AG04450 (cell line): Measurements from ENCODE around the gene PCNX2. TPM values are rescaled to one million over a fixed set of nuclear protein-coding genes. Genes with fewer than 3 reads are reported as not detected.
A peak's percentile ranks its signal among the peaks of the same experiment; 100 is the strongest.

Source experiments
- CTCF ChIA-PET: fragments of 300-600, 350-600 bp; formaldehyde crosslinking; extraction: SDS; loops from one replicate; lab custom pipeline; 2022; ENCODE audit warnings: antibody characterized with exemption, inconsistent platforms; lab: Charles Lee
- POLR2A ChIA-PET: fragments of 350-600 bp; formaldehyde crosslinking; extraction: SDS; loops from one replicate; lab custom pipeline; 2021; ENCODE audit warnings: antibody characterized with exemption, inconsistent platforms; lab: Yijun Ruan, JAX
- DNase-seq: peaks from one replicate; pipeline ENCODE4 v3.0.0-alpha.2; 2011; ENCODE audit warnings: low read depth, low spot score
- H3K27ac ChIP-seq: one replicate; pipeline ENCODE4 v1.5.1; 2012; ENCODE audit warnings: low read depth, low read length, control low read depth
- H3K27me3 ChIP-seq: one replicate; pipeline ENCODE4 v1.6.0; 2012; ENCODE audit warnings: low read length; ENCODE audit not compliant: control insufficient read depth, insufficient read depth
- H3K4me3 ChIP-seq: 2 replicates; pipeline ENCODE4 v1.5.1; 2011; ENCODE audit warnings: mild to moderate bottlenecking, low read depth, low read length, control low read depth
- H3K9me3 ChIP-seq: 2 replicates; pipeline ENCODE4 v1.5.1; 2012; ENCODE audit warnings: low read length; ENCODE audit not compliant: control insufficient read depth, insufficient read depth
- polyA plus RNA-seq: library from polyadenylated mRNA; depleted of rRNA; stranded (reverse); fragments of >200 nt; gene quantifications from 2 replicates; pipeline ENCODE4 v1.2.3, GENCODE V29; 2011
- TF ChIP-seq, protein P1 (sequence below): IDR thresholded peaks from 2 replicates; pipeline ENCODE4 v1.5.1; 2011; ENCODE audit warnings: low read depth, low read length, control low read depth, inconsistent platforms

The PCNX2 gene
- polyA plus RNA-seq, 1 experiment, result 29.8 TPM

DNA sequence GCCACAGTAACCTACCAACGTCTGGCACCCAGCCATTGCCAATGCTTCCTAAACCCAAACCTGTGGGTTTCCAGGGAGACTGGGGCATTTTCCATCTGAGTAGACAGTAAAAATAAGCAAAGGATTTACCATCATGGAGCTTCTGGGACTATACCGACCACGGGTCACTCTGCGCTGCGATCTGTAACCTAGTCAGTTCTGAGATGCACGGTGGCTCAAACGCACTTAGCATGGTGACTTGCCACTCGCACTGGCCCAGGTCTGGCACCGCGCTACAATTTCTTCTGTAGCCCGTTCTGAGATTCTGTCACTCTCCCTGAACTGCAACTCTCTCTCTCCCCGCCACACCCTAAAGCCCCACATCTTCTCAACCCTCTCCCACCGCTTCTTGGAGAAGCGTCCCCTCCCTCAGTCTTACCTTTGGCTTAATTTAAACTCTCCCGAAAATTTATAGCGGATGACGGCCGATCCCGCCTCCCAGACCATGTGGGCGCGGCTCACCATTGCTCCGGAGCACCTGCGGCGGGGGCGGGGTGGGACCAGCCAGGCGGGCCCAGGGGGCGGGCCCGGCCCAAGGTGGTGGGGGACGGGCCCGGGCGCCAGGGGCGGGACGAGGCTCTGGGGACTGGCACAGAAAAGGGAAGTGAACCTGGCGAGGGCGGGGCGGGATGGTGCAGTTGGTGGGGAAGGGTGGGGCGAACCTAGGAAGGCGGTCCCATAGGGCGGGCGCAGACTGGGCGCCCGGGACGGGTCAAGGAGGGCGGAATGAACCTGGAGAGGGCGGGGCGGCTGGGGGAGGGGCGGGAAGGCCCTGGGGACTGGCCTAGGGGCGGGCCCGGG is 31.5 kb upstream of the PCNX2 start:
- Histone ChIP-seq H3K9me3 (no peaks in the 10 kb centered on the region), H3K4me3 (peak overlapping the region; percentile 7; the same call in 1 of the 2 replicates), H3K27me3 (peaks cover 16% of the 10 kb centered on the region), H3K27ac (no peak overlapping the region)
- CTCF ChIA-PET, result interaction anchor here (1.0 to 1.2 kb wide), 2 partner anchors 22 to 37 kb away, joined by 3 to 4 read pairs; no protein-coding TSS in a partner anchor
- POLR2A ChIA-PET, result no interaction called here
- TF ChIP-seq, protein P1, sequence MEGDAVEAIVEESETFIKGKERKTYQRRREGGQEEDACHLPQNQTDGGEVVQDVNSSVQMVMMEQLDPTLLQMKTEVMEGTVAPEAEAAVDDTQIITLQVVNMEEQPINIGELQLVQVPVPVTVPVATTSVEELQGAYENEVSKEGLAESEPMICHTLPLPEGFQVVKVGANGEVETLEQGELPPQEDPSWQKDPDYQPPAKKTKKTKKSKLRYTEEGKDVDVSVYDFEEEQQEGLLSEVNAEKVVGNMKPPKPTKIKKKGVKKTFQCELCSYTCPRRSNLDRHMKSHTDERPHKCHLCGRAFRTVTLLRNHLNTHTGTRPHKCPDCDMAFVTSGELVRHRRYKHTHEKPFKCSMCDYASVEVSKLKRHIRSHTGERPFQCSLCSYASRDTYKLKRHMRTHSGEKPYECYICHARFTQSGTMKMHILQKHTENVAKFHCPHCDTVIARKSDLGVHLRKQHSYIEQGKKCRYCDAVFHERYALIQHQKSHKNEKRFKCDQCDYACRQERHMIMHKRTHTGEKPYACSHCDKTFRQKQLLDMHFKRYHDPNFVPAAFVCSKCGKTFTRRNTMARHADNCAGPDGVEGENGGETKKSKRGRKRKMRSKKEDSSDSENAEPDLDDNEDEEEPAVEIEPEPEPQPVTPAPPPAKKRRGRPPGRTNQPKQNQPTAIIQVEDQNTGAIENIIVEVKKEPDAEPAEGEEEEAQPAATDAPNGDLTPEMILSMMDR, result no peak
- no peak for DNase-seq

GRCh38 chr1:233326319-233326718 is 30.8 kb upstream of the PCNX2 start:
- POLR2A ChIA-PET, result no interaction called here
- Histone ChIP-seq H3K9me3 (no peaks in the 10 kb centered on the region), H3K27me3 (peaks cover 18% of the 10 kb centered on the region), H3K4me3 (no peak overlapping the region), H3K27ac (no peak overlapping the region)
- TF ChIP-seq, protein P1, result no peak
- CTCF ChIA-PET, result interaction anchor here (1.0 to 1.2 kb wide), 2 partner anchors 21 to 38 kb away, joined by 3 to 4 read pairs; no protein-coding TSS in a partner anchor
- no peak for DNase-seq

DNA sequence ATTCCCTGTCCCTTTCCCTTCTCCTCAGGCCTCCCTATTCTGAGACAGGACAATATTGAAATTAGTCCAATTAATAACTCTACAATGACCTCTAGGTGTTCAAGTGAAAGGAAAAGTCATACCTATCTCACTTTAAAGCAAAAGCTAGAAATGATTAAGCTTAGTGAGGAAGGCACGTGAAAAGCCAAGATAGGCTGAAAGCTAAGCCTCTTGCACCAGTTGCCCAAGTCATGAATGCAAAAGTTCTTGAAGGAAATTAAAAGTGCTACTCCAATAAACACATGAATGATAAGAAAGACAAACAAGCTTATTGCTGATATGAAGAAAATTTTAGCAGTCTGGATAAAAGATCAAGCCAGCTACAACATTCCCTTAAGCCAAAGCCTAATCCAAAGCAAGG is 28.2 kb upstream of the PCNX2 start:
- ChIA-PET CTCF (no interaction called here), POLR2A (no interaction called here)
- TF ChIP-seq, protein P1, result no peak
- Histone ChIP-seq H3K27ac (no peak overlapping the region), H3K27me3 (peaks cover 12% of the 10 kb centered on the region), H3K9me3 (no peaks in the 10 kb centered on the region), H3K4me3 (no peak overlapping the region)
- DNase-seq, result no peak

DNA sequence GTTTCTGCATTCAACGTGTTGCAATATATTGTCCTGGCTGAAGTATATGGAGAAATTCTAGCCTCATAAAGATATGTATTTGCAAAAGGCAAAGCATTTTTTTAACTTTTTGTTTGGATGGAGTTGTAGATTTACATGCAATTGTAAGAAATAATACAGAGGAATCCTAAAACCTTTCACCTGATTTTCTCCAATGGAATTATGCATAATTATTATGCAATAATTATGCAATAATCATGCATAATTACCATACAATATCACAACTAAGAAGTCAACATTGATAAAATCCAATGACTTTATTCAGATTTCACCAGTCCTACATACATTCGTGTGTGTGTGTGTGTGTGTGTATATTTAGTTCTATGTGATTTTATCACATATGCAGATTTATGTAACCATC is 24.5 kb upstream of the PCNX2 start:
- Histone ChIP-seq H3K27me3 (peaks cover 7% of the 10 kb centered on the region), H3K9me3 (no peaks in the 10 kb centered on the region), H3K4me3 (no peak overlapping the region), H3K27ac (no peak overlapping the region)
- TF ChIP-seq, protein P1, result no peak
- DNase-seq, result no peak
- POLR2A ChIA-PET, result no interaction called here
- CTCF ChIA-PET, result interaction anchor here (1.4 to 1.5 kb wide), 2 partner anchors 15 to 44 kb away, joined by 4 to 5 read pairs; no protein-coding TSS in a partner anchor

DNA sequence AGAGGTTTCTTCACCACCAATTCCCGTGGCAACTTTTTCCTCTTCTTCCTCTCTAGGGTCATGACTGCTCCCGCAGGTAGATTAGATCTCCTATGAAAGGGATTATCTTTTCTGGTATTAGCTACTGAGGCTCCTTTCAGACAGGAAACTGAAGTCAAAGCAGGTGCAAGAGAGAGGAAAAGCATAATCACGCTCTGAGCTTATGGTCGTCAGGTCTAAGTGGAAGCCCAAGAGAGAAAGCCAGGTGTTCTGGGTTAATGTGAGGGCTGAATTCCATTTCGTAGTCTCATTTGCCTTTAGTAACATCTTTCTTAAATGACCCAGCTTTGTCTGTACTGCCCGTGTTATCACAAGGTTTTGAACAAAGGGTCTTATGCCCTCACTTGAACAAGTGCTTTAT is 23.7 kb upstream of the PCNX2 start:
- Histone ChIP-seq H3K9me3 (no peaks in the 10 kb centered on the region), H3K27me3 (peaks cover 7% of the 10 kb centered on the region), H3K4me3 (no peak overlapping the region), H3K27ac (no peak overlapping the region)
- TF ChIP-seq, protein P1, result no peak
- DNase-seq, result no peak
- POLR2A ChIA-PET, result no interaction called here
- CTCF ChIA-PET, result interaction anchor here (1.4 to 1.5 kb wide), 2 partner anchors 14 to 45 kb away, joined by 4 to 5 read pairs; no protein-coding TSS in a partner anchor
